CD14-positive monocyte (primary cell): ENCODE results near the gene PROS1. TPM values are rescaled to one million over a fixed set of nuclear protein-coding genes. Genes with fewer than 3 reads are reported as not detected.
"Not testable (repeated sequence)": the region's sequence is repeated elsewhere in the genome, so short reads cannot be mapped to it uniquely, and the experiment has no call there.

Experiments
- DNase-seq, 3 donors: peaks; one replicate each; pipeline ENCODE4 v3.0.0-alpha.2; 2011 to 2022
- H2AFZ ChIP-seq: 2 replicates; pipeline ENCODE4 v1.6.0; 2012; ENCODE audit warnings: mild to moderate bottlenecking, low read depth, low read length, inconsistent platforms; ENCODE audit not compliant: insufficient read depth, poor library complexity, severe bottlenecking
- H3K27ac ChIP-seq, 2 donors: 1 replicate in 1 of 2; 2 replicates in 1 of 2; pipeline ENCODE4 v1.5.1; 2012 to 2013; ENCODE audit warnings: low read length in 2 of 2, control low read depth in 1 of 2, inconsistent platforms in 1 of 2, low read depth in 1 of 2, mild to moderate bottlenecking in 1 of 2
- H3K27me3 ChIP-seq, 2 donors: one replicate each; pipeline versions ENCODE4 v1.6.0 to v1.6.1; 2011 to 2013; ENCODE audit warnings: low read length in 2 of 2; ENCODE audit not compliant: control insufficient read depth in 2 of 2, insufficient read depth in 2 of 2
- H3K36me3 ChIP-seq, 2 donors: replicated peaks in 1 of 2; 1 replicate in 1 of 2; 2 replicates in 1 of 2; pipeline versions ENCODE4 v1.5.1 to v1.6.1; 2012 to 2013; ENCODE audit warnings: low read length in 2 of 2, control low read depth in 1 of 2, inconsistent platforms in 1 of 2, mild to moderate bottlenecking in 1 of 2; ENCODE audit not compliant: insufficient read depth in 2 of 2, control insufficient read depth in 1 of 2
- H3K4me1 ChIP-seq, 2 donors: 1 replicate in 1 of 2; 2 replicates in 1 of 2; pipeline versions ENCODE4 v1.5.1 to v1.6.1; 2012 to 2013; ENCODE audit warnings: low read length in 2 of 2, control low read depth in 1 of 2, inconsistent platforms in 1 of 2, mild to moderate bottlenecking in 1 of 2, moderate library complexity in 1 of 2; ENCODE audit not compliant: insufficient read depth in 2 of 2, control insufficient read depth in 1 of 2
- H3K4me2 ChIP-seq: replicated peaks from 2 replicates; pipeline ENCODE3; 2012; ENCODE audit warnings: low read length, moderate library complexity, mild to moderate bottlenecking; ENCODE audit not compliant: poor library complexity, severe bottlenecking; ENCODE audit errors: extremely low read depth
- H3K4me3 ChIP-seq, 3 experiments: fragments of 200-600 bp in 1 of 3; sonication (generic) in 1 of 3; replicated peaks in 1 of 3; 1 replicate in 2 of 3; 2 replicates in 1 of 3; pipeline ENCODE4 v1.5.1; 2011 to 2013; ENCODE audit warnings: low read length in 3 of 3, mild to moderate bottlenecking in 3 of 3, control low read depth in 2 of 3, low read depth in 2 of 3, inconsistent platforms in 1 of 3, moderate library complexity in 1 of 3
- H3K79me2 ChIP-seq: 2 replicates; pipeline ENCODE4 v1.6.0; 2012; ENCODE audit warnings: mild to moderate bottlenecking, control low read depth, inconsistent platforms, low read length, moderate library complexity; ENCODE audit not compliant: insufficient read depth
- H3K9ac ChIP-seq: 2 replicates; pipeline ENCODE4 v1.6.0; 2017; ENCODE audit warnings: low read length, mild to moderate bottlenecking; ENCODE audit not compliant: insufficient read depth, poor library complexity, severe bottlenecking
- H3K9me3 ChIP-seq, 2 donors: replicated peaks in 1 of 2; 1 replicate in 1 of 2; 2 replicates in 1 of 2; pipeline versions ENCODE4 v1.5.1 to v1.6.1; 2012 to 2013; ENCODE audit warnings: low read length in 2 of 2, control low read depth in 1 of 2; ENCODE audit not compliant: control insufficient read depth in 1 of 2, insufficient read depth in 1 of 2
- H4K20me1 ChIP-seq: 2 replicates; pipeline ENCODE4 v1.6.0; 2012; ENCODE audit warnings: mild to moderate bottlenecking, low read length, control low read depth, moderate library complexity; ENCODE audit not compliant: insufficient read depth
- H3K27ac Mint-ChIP-seq, 7 donors: one replicate each; pipeline ENCODE4 v1.8.0; 2020; ENCODE audit warnings: mild to moderate bottlenecking in 7 of 7, mixed read lengths in 7 of 7, moderate library complexity in 6 of 7, inconsistent platforms in 2 of 7
- H3K27me3 Mint-ChIP-seq, 3 donors: one replicate each; pipeline ENCODE4 v1.8.0; 2021 to 2022; ENCODE audit warnings: low read depth in 3 of 3, mild to moderate bottlenecking in 3 of 3, mixed read lengths in 3 of 3, moderate library complexity in 3 of 3, inconsistent platforms in 1 of 3
- H3K36me3 Mint-ChIP-seq, 2 donors: one replicate each; pipeline ENCODE4 v1.8.0; 2020; ENCODE audit warnings: mixed read lengths in 2 of 2, inconsistent platforms in 1 of 2, mild to moderate bottlenecking in 1 of 2
- H3K4me1 Mint-ChIP-seq: one replicate; pipeline ENCODE4 v1.8.0; 2020; ENCODE audit warnings: mild to moderate bottlenecking, mixed read lengths
- H3K4me3 Mint-ChIP-seq, 2 donors: one replicate each; pipeline ENCODE4 v1.8.0; 2020; ENCODE audit warnings: mild to moderate bottlenecking in 2 of 2, mixed read lengths in 2 of 2, moderate library complexity in 1 of 2
- H3K9me3 Mint-ChIP-seq, 7 donors: one replicate each; pipeline ENCODE4 v1.8.0; 2020 to 2022; ENCODE audit warnings: mixed read lengths in 7 of 7, mild to moderate bottlenecking in 6 of 7, moderate library complexity in 6 of 7, inconsistent platforms in 2 of 7
- CTCF ChIP-seq: fragments of 200-600 bp; IDR thresholded peaks from one replicate; pipeline ENCODE4 v1.8.0; 2022; ENCODE audit warnings: antibody characterized with exemption, mild to moderate bottlenecking
- WGBS: methylation state at CpG from one replicate; pipeline ENCODE4 v1.1.5; 2013; ENCODE audit warnings: missing lambda C conversion rate; ENCODE audit not compliant: insufficient coverage; 5-methylcytosine and 5-hydroxymethylcytosine counted together
- intact Hi-C, 2 donors: fragments of 100-400 bp; cut with micrococcal nuclease; formaldehyde crosslinking; loops; one replicate each; pipeline versions ENCODE4 v1.15.0 to v1.15.1; 2023
- polyA plus RNA-seq, 3 donors: library from polyadenylated mRNA; depleted of rRNA in 1 of 3; unstranded in 2 of 3; stranded (reverse) in 1 of 3; fragments of 300-500 nt in 2 of 3; fragments of >200 nt in 1 of 3; fragmentation: Illumina TruSeq in 2 of 3; gene quantifications; 1 replicate in 2 of 3; 2 replicates in 1 of 3; pipeline ENCODE4 v1.2.3, GENCODE V29; 2012 to 2021

The PROS1 gene
- polyA plus RNA-seq, 3 donors = 0.21 to 0.85 (median 0.58) TPM

- Histone ChIP-seq H4K20me1 (no peaks in the 10 kb centered on the region), H3K4me1 (no peaks in the 10 kb centered on the region), H3K27ac (no peak overlapping the region), H3K9ac (no peak overlapping the region), H3K27me3 (no peaks in the 10 kb centered on the region), H3K79me2 (no peaks in the 10 kb centered on the region), H3K9me3 (peaks cover 0 to 5% of the 10 kb centered on the region in 2 donors), H3K36me3 (no peaks in the 10 kb centered on the region), H3K4me2 (no peak overlapping the region), H3K4me3 (no peak overlapping the region), H2AFZ (no peak overlapping the region)
- H3K4me3 Mint-ChIP-seq = no peak overlapping the region
- H3K36me3 Mint-ChIP-seq = no peaks in the 10 kb centered on the region
- H3K9me3 Mint-ChIP-seq = peaks cover 0 to 8% (median 3%) of the 10 kb centered on the region in 7 donors
- H3K27ac Mint-ChIP-seq = no peak overlapping the region
- intact Hi-C loops = no loop called here
- TF ChIP-seq CTCF = no peak
- DNase-seq = no peak
- peaks cover 0 to 3% (median 0%) of the 10 kb centered on the region in 3 donors for H3K27me3 Mint-ChIP-seq
- H3K4me1 Mint-ChIP-seq = no peaks in the 10 kb centered on the region
- no CpG with 5 or more reads among the region's 2 CpGs for WGBS
Measured at GRCh38 chr3:93923006-93923405, 50.7 kb downstream of the PROS1 start.

- H3K4me2 ChIP-seq, H3K4me3 Mint-ChIP-seq, H3K27me3 ChIP-seq, H4K20me1 ChIP-seq, H3K27ac ChIP-seq, H3K27ac Mint-ChIP-seq, H3K4me3 ChIP-seq, H3K4me1 Mint-ChIP-seq, H3K27me3 Mint-ChIP-seq, H3K36me3 Mint-ChIP-seq, H3K9ac ChIP-seq, DNase-seq, H3K79me2 ChIP-seq, H3K4me1 ChIP-seq, intact Hi-C loops, H2AFZ ChIP-seq, H3K36me3 ChIP-seq: not testable (repeated sequence)
- peaks cover 0 to 24% of the 10 kb centered on the region in 2 donors for H3K9me3 ChIP-seq
- H3K9me3 Mint-ChIP-seq = peaks cover 6 to 21% (median 14%) of the 10 kb centered on the region in 7 donors
- WGBS = 97% methylated on average over 14 of the region's 17 CpGs
Measured at GRCh38 chr3:93917546-93918029, 56.1 kb downstream of the PROS1 start.

- H3K36me3 Mint-ChIP-seq, DNase-seq, H3K4me2 ChIP-seq, intact Hi-C loops, H3K4me3 ChIP-seq, H2AFZ ChIP-seq, H3K27ac ChIP-seq, H3K36me3 ChIP-seq, H3K4me3 Mint-ChIP-seq, H3K27me3 Mint-ChIP-seq, H3K4me1 Mint-ChIP-seq, H3K79me2 ChIP-seq, H3K9ac ChIP-seq, H3K27me3 ChIP-seq, H3K4me1 ChIP-seq, H4K20me1 ChIP-seq: not testable (repeated sequence)
- peak overlapping the region in 1 of 7 donors; percentile 66 for H3K27ac Mint-ChIP-seq
- peaks cover 9 to 22% (median 14%) of the 10 kb centered on the region in 7 donors for H3K9me3 Mint-ChIP-seq
- H3K9me3 ChIP-seq = peaks cover 0 to 24% of the 10 kb centered on the region in 2 donors
- no CpG with 5 or more reads among the region's 1 CpG for WGBS
Measured at GRCh38 chr3:93913623-93914022, 60.1 kb downstream of the PROS1 start.
